HG02763 (cell line): Measurements from ENCODE around the gene VILL.
A peak's percentile ranks its signal among the peaks of the same experiment; 100 is the strongest.

Experiments used
- ATAC-seq: cut with Tn5 transposase; IDR thresholded peaks from one replicate; pipeline ENCODE4 v1.9.1; 2021; ENCODE audit warnings: mild to moderate bottlenecking, moderate library complexity; ENCODE audit not compliant: unreplicated experiment

The VILL gene

GRCh38 chr3:37999836-38000235 lies 9.2 kb downstream of the VILL start:
- ATAC-seq: no peak

- no peak for ATAC-seq
These were observed 9.8 kb downstream of the VILL start for GRCh38 chr3:38000242-38000916.

GRCh38 chr3:38000965-38001455 lies 10.4 kb downstream of the VILL start:
- no peak for ATAC-seq

GRCh38 chr3:38001456-38002081 lies 11.0 kb downstream of the VILL start:
- no peak for ATAC-seq

GRCh38 chr3:38002291-38002876 lies 11.8 kb downstream of the VILL start:
- no peak for ATAC-seq

- no peak for ATAC-seq
These were observed 12.4 kb downstream of the VILL start for GRCh38 chr3:38002940-38003339.

GRCh38 chr3:38003371-38003816 lies 12.8 kb downstream of the VILL start:
- ATAC-seq: no peak

GRCh38 chr3:38003817-38004414 lies 13.3 kb downstream of the VILL start:
- ATAC-seq: no peak

- ATAC-seq: peak; percentile 57
These were observed 14.0 kb downstream of the VILL start for GRCh38 chr3:38004415-38005075.

GRCh38 chr3:38005076-38006020 lies 14.8 kb downstream of the VILL start:
- ATAC-seq: no peak

- ATAC-seq: no peak
These were observed 15.4 kb downstream of the VILL start for GRCh38 chr3:38006031-38006430.

- ATAC-seq: no peak
These were observed 15.9 kb downstream of the VILL start for GRCh38 chr3:38006445-38006995.

GRCh38 chr3:38007754-38008090 lies 17.1 kb downstream of the VILL start:
- ATAC-seq: no peak

- no peak for ATAC-seq
These were observed 17.7 kb downstream of the VILL start for GRCh38 chr3:38008191-38008701.

GRCh38 chr3:38008971-38009580 lies 18.5 kb downstream of the VILL start:
- ATAC-seq: no peak

- no peak for ATAC-seq
These were observed 19.4 kb downstream of the VILL start for GRCh38 chr3:38009807-38010591.

- no peak for ATAC-seq
These were observed 20.5 kb downstream of the VILL start for GRCh38 chr3:38011111-38011510.

GRCh38 chr3:38015485-38015884 lies 24.9 kb downstream of the VILL start:
- no peak for ATAC-seq
